ENCODE measurements around the gene SRRT.
"Not testable (repeated sequence)": the region's sequence is repeated elsewhere in the genome, so short reads cannot be mapped to it uniquely, and the experiment has no call there.

Gene SRRT

DNA sequence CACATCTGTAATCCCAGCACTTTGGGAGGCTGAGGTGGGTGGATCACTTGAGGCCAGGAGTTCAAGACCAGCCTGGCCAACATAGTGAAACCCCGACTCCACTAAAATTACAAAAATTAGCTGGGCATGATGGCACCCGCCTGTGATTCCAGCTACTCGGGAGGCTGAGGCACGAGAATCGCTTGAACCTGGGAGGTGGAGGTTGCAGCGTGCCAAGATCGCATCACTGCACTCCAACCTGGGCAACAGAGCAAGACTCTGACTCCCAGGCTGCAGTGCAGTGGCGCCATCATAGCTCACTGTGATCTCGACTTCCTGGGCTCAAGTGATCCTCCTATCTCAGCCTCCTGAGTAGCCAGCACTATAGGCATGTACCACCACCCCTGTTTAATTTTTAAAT, 20.0 kb upstream of the SRRT start:
- not testable (repeated sequence) for DNase-seq

DNA sequence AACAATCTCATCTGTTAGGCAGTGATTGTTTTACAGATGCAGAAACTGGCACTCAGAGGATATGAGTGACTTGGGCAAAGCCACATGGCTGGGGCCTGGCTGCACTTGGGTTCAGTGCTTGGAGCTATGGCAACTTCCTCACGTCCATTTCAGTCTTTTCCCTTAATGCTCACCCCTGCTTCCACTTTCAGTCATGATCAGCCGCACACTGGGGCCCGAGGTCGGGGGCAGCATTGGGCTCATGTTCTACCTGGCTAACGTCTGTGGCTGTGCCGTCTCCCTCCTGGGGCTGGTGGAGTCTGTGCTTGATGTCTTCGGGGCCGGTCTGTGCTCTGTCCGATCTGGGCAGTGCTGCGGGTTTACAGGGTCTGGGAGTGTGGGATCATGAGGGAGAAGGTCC, 19.4 kb upstream of the SRRT start:
- no peak for DNase-seq

DNA sequence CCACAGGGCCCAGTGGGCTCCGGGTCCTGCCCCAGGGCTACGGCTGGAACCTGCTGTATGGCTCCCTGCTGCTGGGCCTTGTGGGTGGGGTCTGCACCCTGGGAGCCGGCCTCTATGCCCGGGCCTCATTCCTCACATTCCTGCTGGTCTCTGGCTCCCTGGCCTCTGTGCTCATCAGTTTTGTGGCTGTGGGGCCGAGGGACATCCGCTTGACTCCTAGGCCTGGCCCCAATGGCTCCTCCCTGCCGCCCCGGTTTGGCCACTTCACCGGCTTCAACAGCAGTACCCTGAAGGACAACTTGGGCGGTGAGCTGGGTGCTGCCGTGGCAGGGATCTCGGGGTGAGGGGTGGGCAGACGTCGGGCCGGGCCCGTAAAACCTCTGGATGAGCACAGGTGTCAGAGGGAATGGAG, 18.0 kb upstream of the SRRT start:
- no peak for DNase-seq

DNA sequence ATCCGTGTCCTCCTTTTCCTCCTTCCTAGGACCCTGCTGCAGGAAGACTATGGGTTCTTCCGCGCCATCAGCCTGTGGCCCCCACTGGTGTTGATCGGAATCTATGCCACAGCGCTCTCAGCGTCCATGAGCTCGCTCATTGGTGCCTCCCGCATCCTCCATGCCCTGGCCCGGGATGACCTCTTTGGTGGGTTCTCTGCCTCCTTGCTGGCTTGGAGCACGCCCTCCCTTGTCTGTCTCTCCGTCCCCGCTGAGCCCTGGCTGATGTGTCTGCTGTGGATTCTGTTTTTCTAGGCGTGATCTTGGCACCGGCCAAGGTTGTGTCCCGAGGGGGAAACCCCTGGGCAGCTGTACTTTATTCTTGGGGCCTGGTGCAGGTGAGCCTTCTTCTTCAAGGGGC, 15.0 kb upstream of the SRRT start:
- no peak for DNase-seq

DNA sequence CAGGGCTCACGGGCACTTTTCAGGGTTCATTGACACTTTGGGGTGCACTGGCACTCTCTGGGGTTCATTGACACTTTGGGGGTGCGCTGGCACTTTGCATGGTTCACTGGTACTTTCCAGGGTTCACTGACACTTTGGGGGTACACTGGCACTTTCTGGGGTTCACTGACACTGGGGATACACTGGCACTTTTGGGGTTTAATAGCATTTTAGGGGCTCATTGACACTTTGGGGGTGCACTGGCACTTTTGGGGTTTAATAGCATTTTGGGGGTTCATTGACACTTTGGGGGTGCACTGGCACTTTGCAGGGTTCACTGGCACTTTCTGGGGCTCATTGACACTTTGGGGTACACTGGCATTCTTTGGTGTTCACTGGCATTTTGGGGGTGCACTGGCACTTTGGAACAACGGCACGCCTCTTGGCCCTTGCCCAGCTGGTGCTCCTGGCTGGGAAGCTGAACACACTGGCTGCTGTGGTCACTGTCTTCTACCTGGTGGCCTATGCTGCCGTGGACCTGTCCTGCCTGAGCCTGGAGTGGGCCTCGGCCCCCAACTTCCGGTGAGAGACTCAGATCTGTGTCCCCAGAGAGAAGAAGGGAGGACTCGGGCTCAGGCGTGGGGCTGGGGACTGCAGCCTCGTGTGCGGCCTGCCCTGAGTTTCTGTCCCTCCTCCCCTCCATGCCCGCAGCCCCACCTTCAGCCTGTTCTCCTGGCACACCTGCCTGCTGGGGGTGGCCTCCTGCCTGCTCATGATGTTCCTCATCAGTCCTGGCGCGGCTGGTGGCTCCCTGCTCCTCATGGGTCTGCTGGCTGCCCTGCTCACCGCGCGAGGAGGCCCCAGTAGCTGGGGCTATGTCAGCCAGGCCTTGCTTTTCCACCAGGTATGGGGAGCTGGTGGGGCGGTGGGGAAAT, 13.9 kb upstream of the SRRT start:
- no peak for DNase-seq

DNA sequence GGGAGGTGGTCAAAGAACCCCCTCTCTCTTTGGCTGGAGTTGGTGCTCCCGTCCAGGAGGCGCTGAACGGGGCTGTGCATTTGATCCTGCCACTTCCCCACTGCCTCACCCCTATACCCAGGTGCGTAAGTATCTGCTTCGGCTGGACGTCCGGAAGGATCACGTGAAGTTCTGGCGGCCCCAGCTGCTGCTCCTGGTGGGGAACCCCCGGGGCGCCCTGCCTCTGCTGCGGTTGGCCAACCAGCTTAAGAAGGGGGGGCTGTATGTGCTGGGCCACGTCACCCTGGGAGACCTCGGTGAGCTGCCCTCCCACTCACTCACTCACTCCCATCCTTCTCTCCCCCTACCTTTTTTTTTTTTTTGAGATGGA, 13.3 kb upstream of the SRRT start:
- no peak for DNase-seq

DNA sequence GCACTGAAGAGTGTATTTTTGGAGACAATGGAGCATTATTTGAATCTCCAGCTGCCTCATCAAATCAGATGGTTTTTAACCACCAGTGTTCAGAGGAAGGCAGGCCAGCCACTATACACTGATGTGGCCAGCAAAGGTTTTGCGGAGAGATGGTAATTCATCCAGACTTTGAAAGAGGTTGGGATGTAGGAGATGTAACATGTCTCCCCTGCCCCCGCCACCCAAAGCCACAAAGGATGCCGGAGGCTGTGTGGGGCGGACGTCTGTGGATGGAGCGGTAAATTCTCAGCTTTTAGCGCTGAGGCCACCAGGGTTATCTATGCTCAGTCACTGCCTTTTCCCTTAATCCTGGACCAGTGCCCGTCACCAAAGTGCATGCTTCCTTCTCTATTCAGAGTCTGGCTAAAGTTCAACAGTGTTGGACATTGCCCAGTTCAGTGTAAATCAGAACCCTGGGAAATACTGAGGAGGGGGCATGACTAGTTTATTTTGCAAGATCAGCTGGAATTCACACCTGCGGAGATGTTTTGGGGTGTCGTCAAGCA, 11.4 kb upstream of the SRRT start:
- no peak for DNase-seq

DNA sequence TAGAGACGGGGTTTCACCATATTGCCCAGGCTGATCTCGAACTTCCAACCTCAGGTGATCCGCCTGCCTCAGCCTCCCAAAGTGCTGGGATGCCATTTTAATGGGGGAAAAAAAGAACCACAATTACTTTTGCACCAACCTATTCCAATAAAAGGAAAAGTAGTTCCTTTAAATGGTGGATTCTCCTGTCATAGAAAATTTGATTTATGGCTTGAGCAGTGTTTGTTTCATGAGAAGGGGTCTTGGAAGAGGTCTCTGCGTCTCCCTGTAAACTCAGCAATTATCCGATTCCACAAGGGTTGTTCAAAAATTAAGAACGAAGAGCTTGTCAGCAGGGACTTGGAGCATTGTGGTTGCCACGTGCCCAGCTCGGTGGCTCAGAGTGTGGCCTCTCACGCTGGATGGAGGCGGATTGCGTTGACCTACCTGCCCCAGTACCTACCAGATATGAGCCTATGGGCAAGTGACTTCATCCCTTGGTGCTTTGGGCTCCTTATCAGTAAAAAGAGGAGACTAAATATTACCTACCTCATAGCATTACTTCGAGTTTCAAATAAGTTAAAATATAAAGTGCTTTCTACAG, 10.5 kb upstream of the SRRT start:
- no peak for DNase-seq

DNA sequence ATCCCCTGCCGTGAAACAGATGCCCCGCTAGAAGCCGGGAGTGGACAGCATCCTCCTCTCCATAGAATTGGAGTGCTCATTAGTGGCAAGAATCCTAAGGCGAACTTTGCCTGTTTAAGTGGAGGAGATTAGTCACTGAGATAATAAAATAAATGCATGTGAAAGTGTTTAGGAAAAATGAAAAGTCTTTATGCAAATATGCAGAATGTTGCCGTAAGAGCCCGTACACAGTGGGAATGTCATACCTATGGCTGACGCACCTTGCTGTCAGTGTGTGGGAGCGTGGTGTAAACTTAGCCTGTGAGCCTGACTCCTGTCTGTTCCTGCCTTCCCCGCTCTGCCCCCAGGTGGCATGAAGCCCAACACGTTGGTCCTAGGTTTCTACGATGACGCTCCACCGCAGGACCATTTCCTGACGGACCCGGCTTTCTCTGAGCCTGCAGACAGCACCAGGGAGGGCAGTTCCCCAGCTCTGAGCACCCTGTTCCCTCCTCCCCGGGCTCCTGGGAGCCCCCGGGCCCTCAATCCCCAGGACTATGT, 9.5 kb upstream of the SRRT start:
- DNase-seq, result no peak

DNA sequence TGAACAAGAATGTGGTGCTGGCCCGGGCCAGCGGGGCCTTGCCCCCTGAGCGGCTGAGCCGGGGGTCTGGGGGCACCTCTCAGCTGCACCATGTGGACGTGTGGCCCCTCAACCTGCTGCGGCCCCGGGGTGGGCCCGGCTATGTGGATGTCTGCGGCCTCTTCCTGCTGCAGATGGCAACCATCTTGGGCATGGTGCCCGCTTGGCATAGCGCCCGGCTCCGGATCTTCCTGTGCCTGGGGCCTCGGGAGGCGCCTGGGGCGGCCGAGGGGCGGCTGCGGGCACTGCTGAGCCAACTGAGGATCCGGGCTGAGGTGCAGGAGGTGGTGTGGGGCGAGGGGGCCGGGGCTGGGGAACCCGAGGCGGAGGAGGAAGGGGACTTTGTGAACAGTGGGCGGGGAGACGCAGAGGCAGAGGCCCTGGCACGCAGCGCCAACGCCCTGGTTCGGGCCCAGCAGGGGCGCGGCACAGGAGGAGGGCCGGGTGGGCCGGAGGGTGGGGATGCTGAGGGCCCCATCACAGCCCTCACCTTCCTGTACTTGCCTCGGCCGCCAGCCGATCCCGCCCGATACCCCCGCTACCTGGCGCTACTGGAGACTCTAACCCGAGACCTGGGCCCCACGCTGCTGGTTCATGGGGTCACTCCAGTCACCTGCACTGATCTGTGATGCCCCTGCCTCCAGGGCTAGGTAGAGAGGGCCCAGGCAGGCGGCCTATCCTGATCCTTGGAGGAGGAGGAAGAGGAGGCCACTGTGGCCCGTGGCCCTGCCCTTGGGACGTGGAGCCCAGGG, 8.8 kb upstream of the SRRT start:
- peak in 1 of 5 experiments; percentile 50 for DNase-seq

DNA sequence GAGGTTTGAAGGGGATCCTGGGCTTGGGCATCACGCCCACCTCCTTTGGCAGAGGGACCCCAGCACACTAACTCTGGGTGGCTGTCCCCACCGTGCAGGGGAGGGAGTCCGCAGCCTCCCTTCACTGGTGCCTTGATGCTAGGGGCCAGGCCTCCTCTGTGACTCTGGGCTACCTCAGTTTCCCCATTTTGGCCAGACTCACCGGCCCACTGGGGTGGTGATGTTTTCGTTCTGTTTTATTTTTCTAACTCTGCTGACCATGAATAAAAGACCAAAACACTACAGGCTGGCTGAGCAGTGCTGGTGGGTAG, 8.2 kb upstream of the SRRT start:
- DNase-seq, result no peak

DNA sequence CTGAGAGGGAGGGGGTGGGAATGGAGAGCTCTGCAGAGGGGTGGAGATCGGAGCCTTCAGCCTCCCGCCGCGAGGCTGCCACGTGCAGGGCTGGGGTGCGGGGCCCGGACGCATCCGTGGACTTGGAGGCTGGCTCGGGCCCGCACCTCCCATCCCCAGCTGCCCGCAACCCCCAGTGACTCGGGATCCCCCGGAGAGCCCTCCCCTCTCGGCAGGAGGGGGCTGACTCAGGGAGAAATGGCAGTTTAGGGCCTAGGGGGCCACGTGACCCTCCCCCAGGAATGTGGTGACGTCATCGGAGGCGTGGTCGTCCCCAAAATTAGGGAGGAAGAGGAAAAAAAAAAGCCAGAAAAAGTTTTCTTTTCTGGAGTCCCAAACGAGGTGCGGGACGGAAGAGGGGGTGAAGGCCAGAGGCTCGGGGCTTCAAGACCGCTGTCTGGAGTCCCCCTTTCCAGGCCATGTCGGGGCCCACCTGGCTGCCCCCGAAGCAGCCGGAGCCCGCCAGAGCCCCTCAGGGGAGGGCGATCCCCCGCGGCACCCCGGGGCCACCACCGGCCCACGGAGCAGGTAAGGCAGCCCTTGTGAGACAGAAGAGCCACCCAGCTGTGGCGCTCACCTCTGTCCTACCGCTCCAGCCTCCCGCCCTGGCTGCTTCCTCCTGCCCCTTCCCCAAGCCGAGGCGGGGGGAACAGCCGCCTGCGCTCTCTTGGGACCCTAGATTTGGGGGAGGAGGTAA, 7.7 kb upstream of the SRRT start, which contains the start of gene TRIP6:
Gene TRIP6 (plus strand): TSS at position 348 of the 736 bp plus-strand sequence. CDS start 111 bp downstream, at position 459.
- peak in 3 of 5 experiments; percentile 15 to 67 (median 49) for DNase-seq

DNA sequence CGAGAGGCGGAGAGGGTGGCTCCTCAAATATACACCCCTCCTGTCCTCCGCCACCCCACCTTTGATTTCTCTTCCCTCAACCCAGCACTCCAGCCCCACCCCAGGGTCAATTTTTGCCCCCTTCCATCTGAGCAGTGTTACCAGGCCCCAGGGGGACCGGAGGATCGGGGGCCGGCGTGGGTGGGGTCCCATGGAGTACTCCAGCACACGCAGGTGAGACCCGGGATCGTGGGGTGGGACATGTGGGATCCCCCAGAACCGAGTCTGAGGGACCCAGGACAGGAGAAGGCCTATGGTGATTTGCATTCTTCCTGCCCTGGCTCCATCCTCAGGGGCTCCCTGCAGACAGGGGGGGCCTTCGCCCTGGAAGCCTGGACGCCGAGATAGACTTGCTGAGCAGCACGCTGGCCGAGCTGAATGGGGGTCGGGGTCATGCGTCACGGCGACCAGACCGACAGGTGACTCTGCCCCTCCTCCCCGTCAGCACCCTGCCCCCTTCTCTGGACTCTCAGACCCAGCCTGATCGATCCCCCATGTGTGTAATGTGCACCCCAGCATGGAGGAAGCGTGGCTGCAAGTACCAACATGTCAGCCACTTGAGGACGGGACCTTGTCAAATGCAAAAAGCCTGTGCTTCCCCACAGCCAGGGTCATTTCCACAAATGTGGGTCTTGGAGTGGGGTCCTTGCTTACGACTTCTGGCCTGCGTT, 7.0 kb upstream of the SRRT start:
- no peak for DNase-seq

DNA sequence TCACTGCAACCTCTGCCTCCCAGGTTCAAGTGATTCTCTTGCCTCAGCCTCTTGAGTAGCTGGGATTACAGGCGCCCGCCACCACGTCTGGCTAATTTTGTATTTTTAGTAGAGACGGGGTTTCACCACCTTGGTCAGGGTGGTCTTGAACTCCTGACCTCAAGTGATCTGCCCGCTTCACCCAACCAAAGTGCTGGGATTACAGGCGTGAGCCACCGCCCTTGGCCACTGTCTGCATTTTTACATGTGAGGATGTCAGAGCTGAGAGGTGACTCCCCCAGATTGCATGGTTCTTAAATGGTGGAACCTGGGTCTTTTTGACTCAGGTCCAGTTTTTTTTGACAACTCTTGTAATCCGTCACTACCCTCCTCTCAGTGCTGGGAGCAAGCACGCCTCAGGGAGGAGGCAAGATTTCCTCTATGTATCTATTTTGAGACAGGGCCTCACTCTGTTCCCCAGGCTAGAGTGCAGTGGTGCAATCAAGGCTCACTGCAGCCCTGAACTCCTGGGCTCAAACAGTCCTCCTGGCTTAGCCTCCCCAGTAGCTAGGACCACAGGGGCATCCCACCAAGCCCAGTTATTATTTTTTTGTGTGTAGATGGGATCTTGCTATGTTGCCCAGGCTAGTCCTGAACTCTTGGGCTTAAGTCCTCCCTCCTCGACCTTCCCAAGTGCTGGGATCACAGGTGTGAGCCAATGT, 1.2 kb upstream of the SRRT start:
- DNase-seq, result no peak

DNA sequence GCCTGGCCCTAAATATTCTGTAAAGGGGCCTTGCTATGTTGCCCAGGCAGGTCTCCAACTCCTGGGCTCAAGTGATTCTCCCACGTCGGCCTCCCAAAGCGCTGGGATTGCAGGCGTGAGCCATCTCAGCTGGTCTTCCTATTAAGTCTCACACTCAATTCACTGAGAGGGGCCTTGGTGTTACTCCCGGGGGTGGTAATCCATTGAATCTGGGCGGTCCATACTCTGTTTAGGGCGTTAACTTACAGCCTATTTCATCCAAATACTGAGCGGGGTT, 665 bp upstream of the SRRT start:
- DNase-seq, result no peak

DNA sequence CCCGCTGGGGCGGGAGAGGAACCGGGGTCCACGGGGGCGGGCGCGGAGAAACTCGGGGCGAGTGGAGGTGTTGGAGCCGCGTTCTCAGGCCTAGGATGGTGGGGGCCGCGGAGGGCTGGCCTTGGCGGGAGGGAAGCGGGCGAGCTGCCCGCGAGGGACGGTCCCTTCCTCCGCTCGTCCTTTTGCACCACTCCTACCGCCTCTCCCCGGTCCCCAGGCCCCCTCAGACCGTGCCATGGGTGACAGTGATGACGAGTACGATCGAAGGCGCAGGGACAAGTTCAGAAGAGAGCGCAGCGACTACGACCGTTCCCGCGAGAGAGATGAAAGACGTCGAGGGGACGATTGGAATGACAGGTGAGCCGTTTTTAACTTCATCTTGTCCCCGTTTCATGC, 451 bp downstream of the SRRT start:
- DNase-seq, result peak in 1 of 5 experiments; percentile 77

DNA sequence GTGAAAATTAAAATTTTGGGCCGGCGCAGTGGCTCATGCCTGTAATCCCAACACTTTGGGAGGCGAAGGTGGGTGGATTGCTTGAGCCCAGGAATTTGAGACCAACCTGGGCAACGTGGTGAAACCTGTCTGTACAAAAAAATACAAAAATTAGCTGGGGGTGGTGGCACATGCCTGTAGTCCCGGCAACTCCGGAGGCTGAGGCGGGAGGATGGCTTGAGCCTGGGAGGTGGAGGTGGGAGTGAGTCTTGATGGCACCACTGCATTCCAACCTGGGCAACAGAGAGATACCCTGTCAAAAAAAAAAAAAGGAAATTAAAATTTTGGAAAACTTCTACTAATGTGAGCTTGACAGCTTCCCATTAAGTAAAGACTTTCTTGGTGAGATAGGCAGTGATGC, 3.1 kb downstream of the SRRT start:
- no peak for DNase-seq

DNA sequence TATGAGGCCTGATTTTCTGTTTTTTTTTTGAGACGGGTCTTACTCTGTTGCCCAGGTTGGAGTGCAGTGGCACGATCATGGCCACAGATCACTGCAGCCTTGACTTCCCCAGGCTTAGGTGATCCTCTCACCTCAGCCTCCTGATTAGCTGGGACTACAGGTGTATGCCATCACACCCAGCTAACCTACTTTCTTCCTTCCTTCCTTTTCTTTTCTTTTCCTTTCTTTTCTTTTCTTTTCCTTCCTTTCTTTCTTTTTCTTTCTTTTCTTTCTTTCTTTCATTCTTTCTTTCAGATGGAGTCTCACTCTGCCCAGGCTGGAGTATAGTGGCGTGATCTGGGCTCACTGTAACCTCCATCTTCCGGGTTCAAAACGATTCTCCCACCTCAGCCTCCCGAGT, 3.8 kb downstream of the SRRT start:
- no peak for DNase-seq

DNA sequence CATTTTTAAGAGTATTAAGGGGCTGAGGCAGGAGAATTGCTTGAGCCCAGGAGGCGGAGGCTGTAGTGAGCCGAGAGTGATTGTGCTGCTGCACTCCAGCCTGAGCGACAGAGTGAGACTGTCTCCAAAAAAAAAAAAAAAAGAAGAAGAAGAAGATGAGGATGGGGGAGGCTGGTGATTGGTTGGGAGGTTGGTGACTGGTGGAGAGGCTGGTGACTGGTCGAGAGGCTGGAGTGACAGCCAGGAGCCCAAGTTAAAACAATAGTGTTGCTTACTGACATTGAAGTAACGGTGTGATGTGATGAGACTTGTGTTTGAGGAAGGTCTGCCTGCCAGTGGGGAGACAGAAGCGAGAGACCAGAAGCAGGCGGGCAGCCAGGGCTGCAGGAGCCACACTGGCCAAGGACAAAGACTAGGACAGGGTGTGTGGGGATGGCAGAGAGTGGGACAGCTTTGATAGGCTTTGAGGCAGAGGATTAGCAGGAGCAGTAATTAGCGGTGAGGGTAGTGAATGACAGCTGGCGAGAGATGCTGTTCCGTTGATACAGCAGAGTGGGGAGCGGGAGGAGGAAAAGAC, 4.9 kb downstream of the SRRT start:
- DNase-seq, result no peak

DNA sequence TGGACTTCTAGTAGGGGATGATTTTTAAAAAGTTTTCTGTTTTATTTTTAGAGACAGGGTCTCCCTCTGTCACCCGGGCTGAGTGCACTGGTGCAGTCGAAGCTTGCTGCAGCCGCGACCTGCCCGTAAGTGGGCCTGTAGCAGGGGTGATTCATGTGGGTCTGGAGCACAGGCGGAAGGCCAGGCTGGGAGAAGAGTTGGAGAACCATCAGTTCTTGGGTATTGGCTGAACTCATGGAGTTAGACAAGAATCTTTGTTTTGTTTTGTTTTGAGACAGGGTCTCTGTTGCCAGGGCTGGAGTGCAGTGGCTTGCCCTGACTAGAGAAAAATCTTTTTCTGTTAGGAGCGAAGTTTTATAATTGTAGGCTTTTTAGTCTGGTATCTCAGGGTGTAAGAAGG, 5.7 kb downstream of the SRRT start:
- no peak for DNase-seq

DNA sequence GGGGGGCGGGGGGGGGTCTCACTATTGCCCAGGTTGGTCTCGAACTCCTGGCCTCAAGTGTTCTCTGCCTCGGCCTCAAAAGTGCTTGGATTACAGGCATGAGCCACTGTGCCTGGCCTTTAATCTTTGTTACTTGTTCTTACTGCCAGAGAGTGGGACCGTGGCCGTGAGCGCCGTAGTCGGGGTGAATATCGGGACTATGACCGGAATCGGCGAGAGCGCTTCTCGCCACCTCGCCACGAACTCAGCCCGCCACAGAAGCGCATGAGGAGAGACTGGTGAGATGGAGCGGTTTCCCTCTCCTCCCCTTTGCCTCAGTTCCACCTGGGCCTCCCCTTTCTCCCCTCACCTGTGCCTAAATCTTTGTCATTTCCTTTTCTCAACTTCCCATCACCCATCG, 6.2 kb downstream of the SRRT start:
- DNase-seq, result no peak

All from T-helper 2 cell (primary cell).